ENCODE results near the gene TLE7.
A peak's percentile ranks its signal among the peaks of the same experiment; 100 is the strongest.

TLE7 gene

GRCh38 chr16:71442051-71442440, at the start of gene TLE7:
TSS of gene TLE7 (minus strand) at chr16:71442054. CDS start at chr16:71433324, 8,730 bp downstream.
- DNase-seq: no peak

GRCh38 chr16:71491054-71491453, 49.2 kb upstream of the TLE7 start:
- no peak for DNase-seq

GRCh38 chr16:71490361-71490760, 48.5 kb upstream of the TLE7 start:
- DNase-seq: no peak

- DNase-seq: no peak
Observed at GRCh38 chr16:71489122-71489521, 47.3 kb upstream of the TLE7 start, which contains the start of gene ZNF19. TSS of gene ZNF19 (minus strand) at chr16:71489324. CDS start at chr16:71482114, 7,210 bp downstream.

GRCh38 chr16:71484006-71484893, 42.4 kb upstream of the TLE7 start:
- DNase-seq: peak; percentile 91

GRCh38 chr16:71482569-71482968, 40.7 kb upstream of the TLE7 start:
- no peak for DNase-seq

GRCh38 chr16:71480956-71481355, 39.1 kb upstream of the TLE7 start:
- no peak for DNase-seq

- peak; percentile 63 for DNase-seq
Observed at GRCh38 chr16:71479420-71479819, 37.6 kb upstream of the TLE7 start.

- no peak for DNase-seq
Observed at GRCh38 chr16:71476457-71477124, 34.7 kb upstream of the TLE7 start.

GRCh38 chr16:71474864-71475263, 33.0 kb upstream of the TLE7 start:
- DNase-seq: no peak

- DNase-seq: no peak
Observed at GRCh38 chr16:71473891-71474290, 32.0 kb upstream of the TLE7 start.

GRCh38 chr16:71472931-71473330, 31.1 kb upstream of the TLE7 start:
- no peak for DNase-seq

GRCh38 chr16:71472051-71472450, 30.2 kb upstream of the TLE7 start:
- DNase-seq: no peak

- DNase-seq: no peak
Observed at GRCh38 chr16:71467810-71468209, 26.0 kb upstream of the TLE7 start.

- DNase-seq: no peak
Observed at GRCh38 chr16:71464231-71464630, 22.4 kb upstream of the TLE7 start.

- peak; percentile 81 for DNase-seq
Observed at GRCh38 chr16:71461686-71462648, 20.1 kb upstream of the TLE7 start, which contains the start of gene ZNF23. TSS of gene ZNF23 (minus strand) at chr16:71462247. CDS start at chr16:71456796, 5,451 bp downstream.

- DNase-seq: no peak
Observed at GRCh38 chr16:71460941-71461340, 19.1 kb upstream of the TLE7 start.

GRCh38 chr16:71460236-71460635, 18.4 kb upstream of the TLE7 start:
- DNase-seq: no peak

GRCh38 chr16:71459510-71459909, 17.7 kb upstream of the TLE7 start:
- no peak for DNase-seq

- DNase-seq: no peak
Observed at GRCh38 chr16:71456801-71457200, 14.9 kb upstream of the TLE7 start.

- no peak for DNase-seq
Observed at GRCh38 chr16:71453036-71453435, 11.2 kb upstream of the TLE7 start.

- DNase-seq: no peak
Observed at GRCh38 chr16:71449020-71449419, 7.2 kb upstream of the TLE7 start.
